ENCODE results near the gene CAPN3.

GRCh38 chr15:42444415-42445063 is 85.2 kb downstream of the CAPN3 start:
- no peak for TF ChIP-seq CTCF (IDR thresholded peaks at IDR 0.05; ENCODE audit: poor library complexity, severe bottlenecking)
- TF ChIP-seq POLR2AphosphoS5 (IDR thresholded peaks at IDR 0.05): no peak
- TF ChIP-seq REST (IDR thresholded peaks at IDR 0.05; ENCODE audit: borderline replicate concordance): no peak
- TF ChIP-seq RAD21 (conservative IDR thresholded peaks at IDR 0.05): no peak
